ENCODE results near the gene WBP11.

DNA sequence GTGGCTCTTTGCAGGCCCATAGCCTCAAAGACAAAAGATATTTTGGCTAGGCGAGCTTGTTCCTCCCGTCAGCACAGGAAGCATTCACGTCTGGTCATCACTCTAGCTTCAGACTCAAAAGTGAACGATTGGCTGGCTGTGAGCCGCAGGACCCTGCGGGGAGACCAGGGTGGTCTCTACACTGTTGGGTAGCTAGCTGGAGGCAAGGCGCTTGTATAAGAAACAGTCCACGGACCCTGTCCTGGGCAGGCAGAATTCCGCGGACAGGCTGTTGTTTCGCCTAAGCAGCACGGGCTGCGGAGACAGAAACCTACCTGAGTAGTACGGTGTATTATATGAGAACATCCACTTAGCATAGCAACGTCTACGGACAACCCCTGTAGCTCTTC, 29.6 kb downstream of the WBP11 start:
- TF ChIP-seq, protein P1, sequence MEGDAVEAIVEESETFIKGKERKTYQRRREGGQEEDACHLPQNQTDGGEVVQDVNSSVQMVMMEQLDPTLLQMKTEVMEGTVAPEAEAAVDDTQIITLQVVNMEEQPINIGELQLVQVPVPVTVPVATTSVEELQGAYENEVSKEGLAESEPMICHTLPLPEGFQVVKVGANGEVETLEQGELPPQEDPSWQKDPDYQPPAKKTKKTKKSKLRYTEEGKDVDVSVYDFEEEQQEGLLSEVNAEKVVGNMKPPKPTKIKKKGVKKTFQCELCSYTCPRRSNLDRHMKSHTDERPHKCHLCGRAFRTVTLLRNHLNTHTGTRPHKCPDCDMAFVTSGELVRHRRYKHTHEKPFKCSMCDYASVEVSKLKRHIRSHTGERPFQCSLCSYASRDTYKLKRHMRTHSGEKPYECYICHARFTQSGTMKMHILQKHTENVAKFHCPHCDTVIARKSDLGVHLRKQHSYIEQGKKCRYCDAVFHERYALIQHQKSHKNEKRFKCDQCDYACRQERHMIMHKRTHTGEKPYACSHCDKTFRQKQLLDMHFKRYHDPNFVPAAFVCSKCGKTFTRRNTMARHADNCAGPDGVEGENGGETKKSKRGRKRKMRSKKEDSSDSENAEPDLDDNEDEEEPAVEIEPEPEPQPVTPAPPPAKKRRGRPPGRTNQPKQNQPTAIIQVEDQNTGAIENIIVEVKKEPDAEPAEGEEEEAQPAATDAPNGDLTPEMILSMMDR (IDR thresholded peaks at IDR 0.05) = no peak
- TF ChIP-seq POLR2AphosphoS5 (IDR thresholded peaks at IDR 0.05) (no peak), POLR2A (IDR thresholded peaks at IDR 0.05) (no peak), EP300 (IDR thresholded peaks at IDR 0.05) (no peak)
